ENCODE measurements around the gene ASPA.
A peak's percentile ranks its signal among the peaks of the same experiment; 100 is the strongest.
"Not testable (repeated sequence)": the region's sequence is repeated elsewhere in the genome, so short reads cannot be mapped to it uniquely, and the experiment has no call there.

Gene ASPA

GRCh38 chr17:3510090-3510489 lies 34.3 kb downstream of the ASPA start:
- DNase-seq: no peak

GRCh38 chr17:3511852-3512504 lies 36.2 kb downstream of the ASPA start:
- no peak for DNase-seq

GRCh38 chr17:3512505-3513171 lies 36.8 kb downstream of the ASPA start:
- DNase-seq: no peak

- peak; percentile 27 for DNase-seq
Measured at GRCh38 chr17:3513305-3514035, 37.7 kb downstream of the ASPA start.

GRCh38 chr17:3514167-3514566 lies 38.4 kb downstream of the ASPA start:
- not testable (repeated sequence) for DNase-seq

- no peak for DNase-seq
Measured at GRCh38 chr17:3514873-3515272, 39.1 kb downstream of the ASPA start.

- DNase-seq: not testable (repeated sequence)
Measured at GRCh38 chr17:3519472-3519871, 43.7 kb downstream of the ASPA start.

GRCh38 chr17:3524024-3524423 lies 48.2 kb downstream of the ASPA start:
- DNase-seq: no peak

GRCh38 chr17:3526491-3526890 lies 50.7 kb downstream of the ASPA start:
- DNase-seq: no peak

- no peak for DNase-seq
Measured at GRCh38 chr17:3526971-3527370, 51.2 kb downstream of the ASPA start.

- DNase-seq: no peak
Measured at GRCh38 chr17:3527468-3527867, 51.7 kb downstream of the ASPA start.

- no peak for DNase-seq
Measured at GRCh38 chr17:3527896-3528295, 52.1 kb downstream of the ASPA start.

- no peak for DNase-seq
Measured at GRCh38 chr17:3528403-3528851, 52.6 kb downstream of the ASPA start.

- DNase-seq: no peak
Measured at GRCh38 chr17:3528880-3529511, 53.2 kb downstream of the ASPA start.

- no peak for DNase-seq
Measured at GRCh38 chr17:3529817-3530741, 54.3 kb downstream of the ASPA start.

- DNase-seq: no peak
Measured at GRCh38 chr17:3531266-3532101, 55.7 kb downstream of the ASPA start.

GRCh38 chr17:3532106-3532858 lies 56.5 kb downstream of the ASPA start:
- no peak for DNase-seq

- no peak for DNase-seq
Measured at GRCh38 chr17:3532859-3533142, 57.0 kb downstream of the ASPA start.

- DNase-seq: no peak
Measured at GRCh38 chr17:3533752-3534151, 58.0 kb downstream of the ASPA start.

GRCh38 chr17:3534881-3535252 lies 59.1 kb downstream of the ASPA start:
- peak; percentile 6 for DNase-seq
